ENCODE measurements around the gene LRFN2. TPM values are rescaled to one million over a fixed set of nuclear protein-coding genes. Genes with fewer than 3 reads are reported as not detected.

The LRFN2 gene
- total RNA-seq, 2 experiments from 2014 or later = 0.08 TPM; not detected in 1

GRCh38 chr6:40535110-40535818 lies 51.9 kb downstream of the LRFN2 start:
- Mint-ChIP-seq H3K27ac (no peak overlapping the region), H3K4me1 (no peaks in the 10 kb centered on the region), H3K9me3 (no peaks in the 10 kb centered on the region), H3K36me3 (ENCODE audit: low read depth) (no peaks in the 10 kb centered on the region), H3K27me3 (no peaks in the 10 kb centered on the region), H3K4me3 (no peak overlapping the region)
- ChIA-PET CTCF (interaction anchor here (0.8 kb wide), 1 partner anchor 15 kb away, joined by 3 read pairs; no protein-coding TSS in a partner anchor), POLR2A (no interaction called here)
- DNase-seq = no peak

GRCh38 chr6:40532349-40533000 lies 54.7 kb downstream of the LRFN2 start:
- POLR2A ChIA-PET = no interaction called here
- no peaks in the 10 kb centered on the region for H3K9me3 Mint-ChIP-seq
- CTCF ChIA-PET = no interaction called here
- H3K4me3 Mint-ChIP-seq = no peak overlapping the region
- no peak overlapping the region for H3K27ac Mint-ChIP-seq
- H3K4me1 Mint-ChIP-seq = no peaks in the 10 kb centered on the region
- no peaks in the 10 kb centered on the region for H3K27me3 Mint-ChIP-seq
- H3K36me3 Mint-ChIP-seq (ENCODE audit: low read depth) = no peaks in the 10 kb centered on the region
- no peak for DNase-seq

- no peaks in the 10 kb centered on the region for H3K9me3 Mint-ChIP-seq
Measured at GRCh38 chr6:40529919-40530318, 57.2 kb downstream of the LRFN2 start.

GRCh38 chr6:40529040-40529439 lies 58.1 kb downstream of the LRFN2 start:
- no peak overlapping the region for H3K27ac Mint-ChIP-seq
- DNase-seq = no peak
- no peaks in the 10 kb centered on the region for H3K27me3 Mint-ChIP-seq
- H3K9me3 Mint-ChIP-seq = no peaks in the 10 kb centered on the region
- ChIA-PET POLR2A (no interaction called here), CTCF (no interaction called here)
- H3K36me3 Mint-ChIP-seq (ENCODE audit: low read depth) = no peaks in the 10 kb centered on the region
- H3K4me1 Mint-ChIP-seq = no peaks in the 10 kb centered on the region
- no peak overlapping the region for H3K4me3 Mint-ChIP-seq

More at GRCh38 chr6:40529919-40530318, 57.2 kb downstream of the LRFN2 start:
- DNase-seq = no peak
- Mint-ChIP-seq H3K27me3 (no peaks in the 10 kb centered on the region), H3K36me3 (ENCODE audit: low read depth) (no peaks in the 10 kb centered on the region), H3K4me1 (no peaks in the 10 kb centered on the region), H3K27ac (no peak overlapping the region), H3K4me3 (no peak overlapping the region)
- ChIA-PET POLR2A (no interaction called here), CTCF (no interaction called here)

- DNase-seq = no peak
- H3K27me3 Mint-ChIP-seq = no peaks in the 10 kb centered on the region
- H3K27ac Mint-ChIP-seq = no peak overlapping the region
- no peaks in the 10 kb centered on the region for H3K9me3 Mint-ChIP-seq
- POLR2A ChIA-PET = no interaction called here
- CTCF ChIA-PET = interaction anchor here (0.6 kb wide), 1 partner anchor 19 kb away, joined by 3 read pairs; no protein-coding TSS in a partner anchor
- H3K36me3 Mint-ChIP-seq (ENCODE audit: low read depth) = no peaks in the 10 kb centered on the region
- no peaks in the 10 kb centered on the region for H3K4me1 Mint-ChIP-seq
- no peak overlapping the region for H3K4me3 Mint-ChIP-seq
Measured at GRCh38 chr6:40528051-40528450, 59.1 kb downstream of the LRFN2 start.

- CTCF ChIA-PET = no interaction called here
- DNase-seq = no peak
- Mint-ChIP-seq H3K36me3 (ENCODE audit: low read depth) (no peaks in the 10 kb centered on the region), H3K4me1 (no peaks in the 10 kb centered on the region), H3K27me3 (no peaks in the 10 kb centered on the region), H3K9me3 (no peaks in the 10 kb centered on the region), H3K4me3 (no peak overlapping the region), H3K27ac (no peak overlapping the region)
- POLR2A ChIA-PET = no interaction called here
Measured at GRCh38 chr6:40526036-40526435, 61.1 kb downstream of the LRFN2 start.

- no peak overlapping the region for H3K4me3 Mint-ChIP-seq
- ChIA-PET POLR2A (no interaction called here), CTCF (no interaction called here)
- H3K4me1 Mint-ChIP-seq = peaks cover 2% of the 10 kb centered on the region
- H3K9me3 Mint-ChIP-seq = no peaks in the 10 kb centered on the region
- H3K36me3 Mint-ChIP-seq (ENCODE audit: low read depth) = no peaks in the 10 kb centered on the region
- H3K27ac Mint-ChIP-seq = no peak overlapping the region
- H3K27me3 Mint-ChIP-seq = no peaks in the 10 kb centered on the region
- DNase-seq = no peak
Measured at GRCh38 chr6:40524797-40525585, 62.2 kb downstream of the LRFN2 start.

- Mint-ChIP-seq H3K36me3 (ENCODE audit: low read depth) (no peaks in the 10 kb centered on the region), H3K9me3 (no peaks in the 10 kb centered on the region), H3K4me1 (peaks cover 5% of the 10 kb centered on the region), H3K4me3 (no peak overlapping the region), H3K27me3 (no peaks in the 10 kb centered on the region), H3K27ac (no peak overlapping the region)
- ChIA-PET CTCF (no interaction called here), POLR2A (no interaction called here)
- no peak for DNase-seq
Measured at GRCh38 chr6:40523505-40524172, 63.5 kb downstream of the LRFN2 start.

GRCh38 chr6:40521496-40521895 lies 65.7 kb downstream of the LRFN2 start:
- DNase-seq = no peak
- Mint-ChIP-seq H3K27ac (no peak overlapping the region), H3K9me3 (no peaks in the 10 kb centered on the region), H3K27me3 (peaks cover 7% of the 10 kb centered on the region), H3K36me3 (ENCODE audit: low read depth) (no peaks in the 10 kb centered on the region), H3K4me1 (peaks cover 5% of the 10 kb centered on the region), H3K4me3 (no peak overlapping the region)
- CTCF ChIA-PET = no interaction called here
- POLR2A ChIA-PET = no interaction called here

GRCh38 chr6:40520678-40521077 lies 66.5 kb downstream of the LRFN2 start:
- Mint-ChIP-seq H3K36me3 (ENCODE audit: low read depth) (no peaks in the 10 kb centered on the region), H3K4me1 (peaks cover 5% of the 10 kb centered on the region), H3K9me3 (no peaks in the 10 kb centered on the region), H3K4me3 (no peak overlapping the region), H3K27me3 (peaks cover 7% of the 10 kb centered on the region), H3K27ac (no peak overlapping the region)
- CTCF ChIA-PET = no interaction called here
- DNase-seq = no peak
- POLR2A ChIA-PET = no interaction called here

GRCh38 chr6:40520084-40520483 lies 67.1 kb downstream of the LRFN2 start:
- no peaks in the 10 kb centered on the region for H3K9me3 Mint-ChIP-seq
- no peak overlapping the region for H3K4me3 Mint-ChIP-seq
- H3K27ac Mint-ChIP-seq = no peak overlapping the region
- no peak for DNase-seq
- H3K27me3 Mint-ChIP-seq = peaks cover 7% of the 10 kb centered on the region
- H3K4me1 Mint-ChIP-seq = peaks cover 5% of the 10 kb centered on the region
- ChIA-PET POLR2A (no interaction called here), CTCF (no interaction called here)
- H3K36me3 Mint-ChIP-seq (ENCODE audit: low read depth) = no peaks in the 10 kb centered on the region

GRCh38 chr6:40517654-40518053 lies 69.5 kb downstream of the LRFN2 start:
- ChIA-PET POLR2A (no interaction called here), CTCF (no interaction called here)
- Mint-ChIP-seq H3K27me3 (peaks cover 7% of the 10 kb centered on the region), H3K9me3 (no peaks in the 10 kb centered on the region), H3K27ac (no peak overlapping the region), H3K4me1 (peaks cover 5% of the 10 kb centered on the region), H3K4me3 (no peak overlapping the region), H3K36me3 (ENCODE audit: low read depth) (no peaks in the 10 kb centered on the region)
- no peak for DNase-seq

GRCh38 chr6:40516429-40516828 lies 70.7 kb downstream of the LRFN2 start:
- peaks cover 7% of the 10 kb centered on the region for H3K27me3 Mint-ChIP-seq
- POLR2A ChIA-PET = no interaction called here
- peaks cover 5% of the 10 kb centered on the region for H3K4me1 Mint-ChIP-seq
- H3K4me3 Mint-ChIP-seq = no peak overlapping the region
- H3K27ac Mint-ChIP-seq = no peak overlapping the region
- DNase-seq = no peak
- H3K36me3 Mint-ChIP-seq (ENCODE audit: low read depth) = no peaks in the 10 kb centered on the region
- CTCF ChIA-PET = no interaction called here
- H3K9me3 Mint-ChIP-seq = no peaks in the 10 kb centered on the region

Measured in activated CD4-positive, alpha-beta memory T cell treated with anti-CD3 and anti-CD28 coated beads, Interleukin-2, amount 10 ng/mL, durations not matched to agents 7 days and 5 days (primary cell).